PC-3 (cell line): Measurements from ENCODE around the gene CABLES1. TPM values are rescaled to one million over a fixed set of nuclear protein-coding genes. Genes with fewer than 3 reads are reported as not detected.

Source experiments
- ATAC-seq: fragments of 200-7000 bp; cut with Tn5 transposase; 2 replicates; pipeline ENCODE4 v1.9.1; 2020; ENCODE audit warnings: mild to moderate bottlenecking, moderate library complexity
- BruUV-seq: library from RNA; stranded (reverse); fragments of 400-500 nt; replicated peaks from 2 replicates; lab custom pipeline; 2021; lab: Mats Ljungman, UMichigan
- CTCF ChIA-PET: fragments of 300-600 bp; sonication (Branson Sonifier 250); formaldehyde crosslinking; loops from one replicate; lab custom pipeline; 2022; ENCODE audit warnings: antibody characterized with exemption; lab: Charles Lee
- POLR2A ChIA-PET: fragments of 300-600 bp; sonication (Branson Sonifier 250); formaldehyde crosslinking; loops from one replicate; lab custom pipeline; 2022; ENCODE audit warnings: antibody characterized with exemption; ENCODE audit not compliant: unreplicated experiment; lab: Charles Lee
- DNase-seq: peaks from one replicate; pipeline ENCODE4 v3.0.0-alpha.2; 2015
- H2AFZ ChIP-seq: fragments of 300-600 bp; sonication (generic); 2 replicates; pipeline ENCODE4 v1.6.0; 2016; ENCODE audit warnings: antibody characterized with exemption, low read length
- H3F3A ChIP-seq: fragments of 300-600 bp; sonication (generic); one replicate; pipeline ENCODE4 v1.6.0; 2017; ENCODE audit warnings: antibody characterized with exemption, low read length, control low read depth, mild to moderate bottlenecking; ENCODE audit not compliant: unreplicated experiment
- H3K27ac ChIP-seq: fragments of 300-600 bp; sonication (generic); 2 replicates; pipeline ENCODE4 v1.5.1; 2016; ENCODE audit warnings: mild to moderate bottlenecking, low read length
- H3K27me3 ChIP-seq: fragments of 300-600 bp; sonication (generic); 2 replicates; pipeline ENCODE4 v1.6.1; 2016; ENCODE audit warnings: low read length, mixed read lengths
- H3K36me3 ChIP-seq: fragments of 300-600 bp; sonication (generic); 2 replicates; pipeline ENCODE4 v1.6.1; 2016; ENCODE audit warnings: low read depth, mixed run types, low read length, mixed read lengths
- H3K4me1 ChIP-seq: fragments of 300-600 bp; sonication (generic); 2 replicates; pipeline ENCODE4 v1.5.1; 2016; ENCODE audit warnings: low read length; ENCODE audit not compliant: insufficient read depth
- H3K4me2 ChIP-seq: fragments of 300-600 bp; sonication (generic); 2 replicates; pipeline ENCODE4 v1.6.0; 2016; ENCODE audit warnings: low read length
- H3K4me3 ChIP-seq: fragments of 300-600 bp; sonication (generic); 2 replicates; pipeline ENCODE4 v1.5.1; 2016; ENCODE audit warnings: mild to moderate bottlenecking, low read length, mixed read lengths
- H3K79me2 ChIP-seq: fragments of 300-600 bp; sonication (generic); 2 replicates; pipeline ENCODE4 v1.6.1; 2017; ENCODE audit warnings: low read length, mixed read lengths
- H3K9ac ChIP-seq: fragments of 300-600 bp; sonication (generic); 2 replicates; pipeline ENCODE4 v1.6.0; 2016; ENCODE audit warnings: mild to moderate bottlenecking, low read length
- H3K9me2 ChIP-seq: fragments of 300-600 bp; sonication (generic); replicated peaks from 2 replicates; pipeline ENCODE4 v1.6.1; 2016; ENCODE audit warnings: mixed run types, low read length, mixed read lengths
- H3K9me3 ChIP-seq: fragments of 300-600 bp; sonication (generic); 2 replicates; pipeline ENCODE4 v1.6.1; 2016; ENCODE audit warnings: low read length, mixed read lengths
- H4K20me1 ChIP-seq: fragments of 300-600 bp; sonication (generic); 2 replicates; pipeline ENCODE4 v1.6.1; 2016; ENCODE audit warnings: low read length, mixed read lengths
- CTCF ChIP-seq: fragments of 300-600 bp; sonication (generic); conservative IDR thresholded peaks from 2 replicates; pipeline ENCODE4 v1.5.1; 2017; ENCODE audit warnings: antibody characterized with exemption, low read depth, mild to moderate bottlenecking, low read length
- EZH2 ChIP-seq: fragments of 300-600 bp; sonication (generic); IDR thresholded peaks from one replicate; pipeline ENCODE4 v1.6.1; 2017; ENCODE audit warnings: antibody characterized with exemption, mild to moderate bottlenecking, low read length; ENCODE audit not compliant: unreplicated experiment
- EZH2phosphoT487 ChIP-seq: fragments of 300-600 bp; sonication (generic); IDR thresholded peaks from 2 replicates; pipeline ENCODE4 v1.6.1; 2018; ENCODE audit warnings: mild to moderate bottlenecking, antibody characterized with exemption, low read length, borderline replicate concordance
- intact Hi-C: fragments of 100-400 bp; cut with micrococcal nuclease; formaldehyde crosslinking; loops from 2 replicates; pipeline ENCODE4 v1.9.0; 2023
- total RNA-seq: library from RNA; depleted of rRNA; stranded (reverse); fragments of >200 nt; gene quantifications from 2 replicates; pipeline ENCODE4 v1.2.3, GENCODE V29; 2014

The CABLES1 gene
- total RNA-seq, 1 experiment from 2014 or later: 18.6 TPM

- no peaks in the 10 kb centered on the region for H3K36me3 ChIP-seq
- ATAC-seq (no peak), DNase-seq (no peak)
- intact Hi-C loops: no loop called here
- ChIA-PET CTCF (no interaction called here), POLR2A (no interaction called here)
- no peak overlapping the region for H3K4me2 ChIP-seq
- TF ChIP-seq EZH2phosphoT487: no peak
- TF ChIP-seq EZH2: no peak
- TF ChIP-seq CTCF: no peak
- H3F3A ChIP-seq: no peaks in the 10 kb centered on the region
- no peak overlapping the region for H3K9ac ChIP-seq
- H3K4me3 ChIP-seq: no peak overlapping the region
- no peaks in the 10 kb centered on the region for H3K4me1 ChIP-seq
- no peak overlapping the region for H3K27ac ChIP-seq
- no peak overlapping the region for H2AFZ ChIP-seq
- no peaks in the 10 kb centered on the region for H3K79me2 ChIP-seq
- BruUV-seq: no TSS peak
- H4K20me1 ChIP-seq: no peaks in the 10 kb centered on the region
- H3K9me2 ChIP-seq: no peaks in the 10 kb centered on the region
- H3K27me3 ChIP-seq: no peaks in the 10 kb centered on the region
- H3K9me3 ChIP-seq: no peaks in the 10 kb centered on the region
Observed at GRCh38 chr18:23201741-23202140, 66.5 kb downstream of the CABLES1 start.

GRCh38 chr18:23203891-23204432 lies 68.7 kb downstream of the CABLES1 start:
- CTCF ChIA-PET: interaction anchor here (0.7 kb wide), 1 partner anchor 126 kb away, joined by 4 read pairs; no protein-coding TSS in a partner anchor

More at GRCh38 chr18:23203891-23204432, 68.7 kb downstream of the CABLES1 start:
- no peak overlapping the region for H2AFZ ChIP-seq
- peaks cover 8% of the 10 kb centered on the region; the same call in 1 of the 2 replicates for H3K36me3 ChIP-seq
- H3K27me3 ChIP-seq: no peaks in the 10 kb centered on the region
- no peak overlapping the region for H3K4me3 ChIP-seq
- POLR2A ChIA-PET: interaction anchor here (0.5 kb wide), 1 partner anchor 618 kb away, joined by 5 read pairs; no protein-coding TSS in a partner anchor
- H3K27ac ChIP-seq: no peak overlapping the region
- peaks cover 6% of the 10 kb centered on the region for H3K4me1 ChIP-seq
- DNase-seq (no peak), ATAC-seq (no peak)
- intact Hi-C loops: no loop called here
- H3K9me3 ChIP-seq: no peaks in the 10 kb centered on the region
- H4K20me1 ChIP-seq: no peaks in the 10 kb centered on the region
- TF ChIP-seq EZH2: no peak
- TF ChIP-seq EZH2phosphoT487: no peak
- TF ChIP-seq CTCF: no peak
- H3K9ac ChIP-seq: no peak overlapping the region
- BruUV-seq: no TSS peak
- H3K4me2 ChIP-seq: no peak overlapping the region
- no peaks in the 10 kb centered on the region for H3K79me2 ChIP-seq
- H3K9me2 ChIP-seq: no peaks in the 10 kb centered on the region
- no peaks in the 10 kb centered on the region for H3F3A ChIP-seq
